Body of pancreas (tissue), 4 donors: Measurements from ENCODE around the gene LRRFIP1.

Source experiments
- POLR2A ChIP-seq, 3 donors: fragments of 450-650 bp; IDR thresholded peaks; one replicate each; pipeline ENCODE4 v1.6.1; 2016; ENCODE audit warnings: antibody characterized with exemption in 3 of 3, mild to moderate bottlenecking in 2 of 3
- TF ChIP-seq, protein P1 (sequence below), 7 experiments: fragments of 450-650 bp in 4 of 7; fragments of 200-600 bp in 3 of 7; sonication (generic) in 3 of 7; IDR thresholded peaks; one replicate each; pipeline ENCODE4 v1.5.1; 2016 to 2019; ENCODE audit warnings: antibody characterized with exemption in 7 of 7

- TF ChIP-seq, protein P1, sequence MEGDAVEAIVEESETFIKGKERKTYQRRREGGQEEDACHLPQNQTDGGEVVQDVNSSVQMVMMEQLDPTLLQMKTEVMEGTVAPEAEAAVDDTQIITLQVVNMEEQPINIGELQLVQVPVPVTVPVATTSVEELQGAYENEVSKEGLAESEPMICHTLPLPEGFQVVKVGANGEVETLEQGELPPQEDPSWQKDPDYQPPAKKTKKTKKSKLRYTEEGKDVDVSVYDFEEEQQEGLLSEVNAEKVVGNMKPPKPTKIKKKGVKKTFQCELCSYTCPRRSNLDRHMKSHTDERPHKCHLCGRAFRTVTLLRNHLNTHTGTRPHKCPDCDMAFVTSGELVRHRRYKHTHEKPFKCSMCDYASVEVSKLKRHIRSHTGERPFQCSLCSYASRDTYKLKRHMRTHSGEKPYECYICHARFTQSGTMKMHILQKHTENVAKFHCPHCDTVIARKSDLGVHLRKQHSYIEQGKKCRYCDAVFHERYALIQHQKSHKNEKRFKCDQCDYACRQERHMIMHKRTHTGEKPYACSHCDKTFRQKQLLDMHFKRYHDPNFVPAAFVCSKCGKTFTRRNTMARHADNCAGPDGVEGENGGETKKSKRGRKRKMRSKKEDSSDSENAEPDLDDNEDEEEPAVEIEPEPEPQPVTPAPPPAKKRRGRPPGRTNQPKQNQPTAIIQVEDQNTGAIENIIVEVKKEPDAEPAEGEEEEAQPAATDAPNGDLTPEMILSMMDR (IDR thresholded peaks at IDR 0.05), result no peak
- no peak for TF ChIP-seq POLR2A (IDR thresholded peaks at IDR 0.05)
Observed at GRCh38 chr2:237772513-237772912, 145.1 kb downstream of the LRRFIP1 start.
